HG03571 (cell line): ENCODE data around the gene MS4A4E.
A peak's percentile ranks its signal among the peaks of the same experiment; 100 is the strongest.
"Not testable (repeated sequence)": the region's sequence is repeated elsewhere in the genome, so short reads cannot be mapped to it uniquely, and the experiment has no call there.

Experiments used
- ATAC-seq: cut with Tn5 transposase; IDR thresholded peaks from one replicate; pipeline ENCODE4 v1.9.1; 2021; ENCODE audit not compliant: unreplicated experiment

The MS4A4E gene

GRCh38 chr11:60182541-60183330 lies 60.2 kb downstream of the MS4A4E start, which contains the start of gene MS4A6A:
TSS of gene MS4A6A (minus strand) at chr11:60183083. CDS start at chr11:60181727, 1,356 bp downstream.
- no peak for ATAC-seq

- peak; percentile 58 for ATAC-seq
These were observed 67.1 kb downstream of the MS4A4E start for GRCh38 chr11:60175860-60176275.

- no peak for ATAC-seq
These were observed 70.9 kb downstream of the MS4A4E start for GRCh38 chr11:60172011-60172410.

DNA sequence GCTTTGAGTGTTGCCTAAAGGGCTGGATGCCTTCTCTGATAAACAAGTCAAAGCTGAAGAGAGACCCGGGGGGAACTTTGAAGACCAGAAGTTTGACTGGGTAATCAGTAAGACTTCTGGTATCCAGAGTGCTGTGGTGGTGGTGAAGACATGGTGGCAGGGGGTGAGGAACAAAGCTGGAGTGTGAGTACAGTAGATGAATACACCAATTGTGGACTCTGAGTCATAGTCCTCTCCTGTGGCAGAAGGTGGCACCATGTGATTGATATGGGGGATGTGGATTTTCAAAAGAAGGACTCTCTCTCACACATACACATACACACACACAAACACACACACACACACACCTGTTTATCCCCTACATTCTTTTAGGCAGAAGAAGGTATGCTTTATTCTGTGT lies 72.4 kb downstream of the MS4A4E start:
- ATAC-seq, result no peak

DNA sequence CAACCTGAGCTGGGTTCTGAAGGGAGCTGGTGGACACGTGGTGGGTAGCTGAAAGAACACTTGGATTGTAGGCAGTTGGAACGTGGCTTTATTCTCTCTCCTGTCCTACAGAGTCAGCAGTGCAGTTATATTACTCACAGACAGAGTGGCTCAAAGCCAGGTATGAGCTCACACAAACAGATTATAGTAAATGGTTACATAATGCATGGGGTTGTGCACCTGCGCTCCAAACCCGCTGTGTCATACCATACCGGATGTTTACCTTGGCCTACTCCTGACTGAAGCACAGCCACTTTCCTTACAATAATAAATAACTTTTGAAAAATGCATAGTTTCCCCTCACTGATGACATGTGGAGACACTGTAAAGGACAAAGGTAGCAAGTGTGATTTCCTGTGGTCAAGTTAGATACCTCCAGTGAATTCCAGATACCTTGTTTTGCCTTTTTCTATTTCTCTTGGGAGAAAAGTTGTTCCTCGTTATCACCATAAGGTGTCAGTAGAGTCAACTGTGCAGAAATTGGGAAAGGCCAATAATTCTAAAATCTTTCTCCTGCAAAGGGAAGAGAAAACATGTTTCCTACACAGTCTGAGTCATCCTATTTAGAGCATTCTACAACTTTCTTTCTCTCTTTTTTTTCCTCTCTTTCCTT lies 73.5 kb downstream of the MS4A4E start:
- ATAC-seq, result no peak

DNA sequence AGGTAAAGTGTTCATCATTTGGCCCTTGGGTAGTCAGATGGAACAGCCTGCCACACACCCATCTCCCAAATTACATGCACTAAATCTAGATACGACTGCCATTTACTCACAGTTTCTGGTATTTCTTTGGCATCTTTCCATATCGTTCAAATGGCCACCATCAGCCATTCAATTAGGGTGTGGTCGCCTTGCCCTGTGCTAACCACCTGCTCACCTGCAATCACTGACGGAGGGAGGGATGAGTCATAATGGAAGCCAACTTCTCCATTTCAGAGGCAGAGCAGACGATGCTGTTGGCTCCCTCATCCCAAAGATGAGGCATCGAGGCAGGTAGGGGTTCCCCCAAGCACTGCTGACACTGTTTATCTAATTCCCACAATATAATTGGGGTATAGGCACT lies 74.6 kb downstream of the MS4A4E start:
- no peak for ATAC-seq

- ATAC-seq, result no peak
These were observed 77.0 kb downstream of the MS4A4E start for GRCh38 chr11:60165951-60166350.

GRCh38 chr11:60165538-60165937 lies 77.4 kb downstream of the MS4A4E start:
- ATAC-seq, result no peak

DNA sequence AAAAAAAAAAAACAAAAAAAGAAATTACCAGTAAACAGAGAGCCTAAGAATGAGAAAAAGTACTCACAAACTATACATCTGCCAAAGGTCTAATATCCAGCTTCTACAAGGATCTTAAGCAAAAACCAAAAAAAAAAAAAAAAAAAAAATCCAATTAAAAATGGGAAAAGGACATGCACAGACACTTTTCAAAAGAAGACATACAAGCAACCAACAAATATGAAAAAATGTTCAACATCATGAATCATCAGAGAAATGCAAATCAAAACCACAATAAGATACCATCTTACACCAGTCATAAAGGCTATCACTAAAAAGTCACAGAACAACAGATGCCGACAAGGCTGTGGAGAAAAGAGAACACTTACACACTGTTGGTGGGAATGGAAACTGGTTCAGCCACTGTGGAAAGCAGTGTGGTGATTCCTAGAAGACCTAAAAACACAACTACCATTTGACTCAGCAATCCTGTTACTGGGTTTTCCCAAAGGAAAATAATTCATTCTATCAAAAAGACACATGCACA lies 78.3 kb downstream of the MS4A4E start:
- no peak for ATAC-seq

DNA sequence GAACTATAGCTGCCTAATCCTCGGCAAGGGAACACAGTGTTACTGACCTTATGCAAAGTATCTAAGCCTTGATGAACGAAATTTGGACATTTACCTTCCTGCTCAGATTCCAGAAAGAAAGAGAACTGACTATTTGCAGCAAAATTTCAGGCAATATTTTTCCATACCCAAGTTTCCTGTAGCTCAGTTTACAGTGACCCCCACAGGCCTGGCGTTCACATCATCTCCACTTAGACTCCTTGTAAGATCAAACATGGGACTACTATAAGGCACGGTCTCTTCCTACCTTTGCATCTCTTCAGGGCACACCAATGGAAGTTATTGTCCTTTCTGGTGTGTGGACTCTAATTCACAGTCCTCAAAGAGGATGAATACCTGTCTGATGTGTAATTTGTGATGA lies 81.2 kb downstream of the MS4A4E start:
- no peak for ATAC-seq

DNA sequence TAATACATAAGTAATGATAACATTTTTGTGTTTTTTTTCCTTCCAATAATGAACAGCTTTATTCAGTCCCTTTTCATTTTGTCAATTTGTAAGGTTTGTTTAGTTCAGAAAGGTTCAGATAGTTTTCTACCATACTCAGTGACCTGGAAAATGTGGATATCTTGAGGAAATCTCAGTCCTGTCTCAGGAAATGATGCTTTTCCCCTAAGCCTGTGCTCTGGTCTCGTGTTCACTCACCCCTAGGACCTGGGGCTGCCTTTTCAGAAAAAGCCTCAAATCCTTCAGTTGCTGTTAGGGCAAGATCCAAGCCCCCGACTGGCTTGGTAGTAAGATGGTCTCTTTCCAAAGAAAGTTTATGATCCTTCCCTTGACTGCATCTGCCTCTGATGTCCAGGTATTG lies 81.8 kb downstream of the MS4A4E start:
- no peak for ATAC-seq

DNA sequence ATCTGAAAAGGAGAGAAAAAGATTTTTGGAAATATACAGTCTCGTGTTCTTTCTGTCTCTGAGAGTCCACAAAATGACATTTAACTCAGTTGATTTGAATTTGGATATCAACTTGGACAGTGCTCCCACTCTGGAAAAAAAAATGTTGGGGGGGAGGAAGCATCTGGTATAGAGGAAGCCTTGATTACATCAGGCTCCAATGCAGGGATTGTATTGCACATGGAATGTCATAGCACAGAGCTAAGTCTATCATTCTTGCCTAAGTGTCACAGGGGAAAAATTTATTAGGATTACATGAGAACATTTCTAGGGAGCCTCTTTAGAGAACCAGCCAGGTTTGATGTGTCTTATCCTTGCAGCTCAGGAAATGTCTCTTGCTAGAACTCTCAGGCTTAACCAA lies 83.1 kb downstream of the MS4A4E start:
- ATAC-seq, result no peak

- no peak for ATAC-seq
These were observed 83.7 kb downstream of the MS4A4E start for GRCh38 chr11:60159284-60159683.

DNA sequence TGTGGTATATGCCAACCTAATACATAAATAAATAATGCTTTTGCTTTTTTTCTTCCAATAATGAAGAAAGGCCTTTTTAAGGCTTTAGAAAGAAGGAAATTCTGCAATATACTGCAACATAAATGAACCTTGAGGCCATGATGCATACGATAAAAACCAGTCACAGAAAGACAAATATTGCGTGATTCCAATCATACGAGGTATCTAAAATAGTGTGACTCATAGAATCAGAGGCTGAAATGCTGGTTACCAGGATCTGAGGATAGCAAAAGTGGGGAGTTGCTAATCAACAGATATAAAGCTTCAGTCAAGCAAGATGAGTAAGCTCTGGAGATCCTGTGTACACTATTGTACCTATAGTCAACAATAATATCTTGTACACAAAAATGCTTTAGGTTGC lies 84.3 kb downstream of the MS4A4E start:
- no peak for ATAC-seq

GRCh38 chr11:60155931-60156330 lies 87.0 kb downstream of the MS4A4E start:
- ATAC-seq, result no peak

DNA sequence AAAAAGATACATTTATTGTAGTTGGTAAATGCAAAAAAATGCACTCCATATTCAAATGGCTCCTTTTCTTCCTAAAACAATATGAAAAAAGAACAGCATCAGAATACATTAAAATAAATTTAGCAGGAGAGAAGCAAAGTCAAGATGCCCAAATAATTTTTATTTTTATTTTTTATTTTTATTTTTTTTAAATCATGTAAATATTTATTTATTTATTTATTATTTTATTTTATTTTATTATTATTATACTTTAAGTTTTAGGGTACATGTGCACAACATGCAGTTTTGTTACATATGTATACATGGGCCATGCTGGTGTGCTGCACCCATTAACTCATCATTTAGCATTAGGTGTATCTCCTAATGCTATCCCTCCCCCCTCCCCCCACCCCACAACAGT lies 90.2 kb downstream of the MS4A4E start:
- not testable (repeated sequence) for ATAC-seq

GRCh38 chr11:60150279-60150678 lies 92.7 kb downstream of the MS4A4E start:
- no peak for ATAC-seq
